ENCODE measurements around the gene EIF3J.

DNA sequence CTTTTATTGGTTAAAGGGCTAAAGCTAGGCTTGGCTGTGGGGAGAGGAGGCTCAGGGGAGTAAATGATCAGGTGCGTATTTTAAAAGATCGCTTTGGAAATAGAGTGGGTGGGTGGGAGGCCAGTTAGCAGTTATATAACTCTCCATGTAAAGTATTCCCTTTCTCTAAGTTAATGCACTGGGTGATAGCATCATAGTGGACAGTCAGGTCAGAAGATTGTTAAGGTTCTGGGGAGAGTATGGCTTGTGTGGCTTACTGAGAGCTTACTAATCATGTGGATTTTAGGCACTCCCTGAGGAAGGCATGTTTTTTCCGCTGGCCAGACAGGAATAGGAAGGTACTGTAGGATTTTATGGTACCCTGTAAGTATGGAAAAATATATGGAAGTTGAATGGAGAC, 6.3 kb upstream of the EIF3J start:
- TF ChIP-seq, protein P1, sequence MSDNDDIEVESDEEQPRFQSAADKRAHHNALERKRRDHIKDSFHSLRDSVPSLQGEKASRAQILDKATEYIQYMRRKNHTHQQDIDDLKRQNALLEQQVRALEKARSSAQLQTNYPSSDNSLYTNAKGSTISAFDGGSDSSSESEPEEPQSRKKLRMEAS (IDR thresholded peaks at IDR 0.05): no peak
- TF ChIP-seq, protein P2, sequence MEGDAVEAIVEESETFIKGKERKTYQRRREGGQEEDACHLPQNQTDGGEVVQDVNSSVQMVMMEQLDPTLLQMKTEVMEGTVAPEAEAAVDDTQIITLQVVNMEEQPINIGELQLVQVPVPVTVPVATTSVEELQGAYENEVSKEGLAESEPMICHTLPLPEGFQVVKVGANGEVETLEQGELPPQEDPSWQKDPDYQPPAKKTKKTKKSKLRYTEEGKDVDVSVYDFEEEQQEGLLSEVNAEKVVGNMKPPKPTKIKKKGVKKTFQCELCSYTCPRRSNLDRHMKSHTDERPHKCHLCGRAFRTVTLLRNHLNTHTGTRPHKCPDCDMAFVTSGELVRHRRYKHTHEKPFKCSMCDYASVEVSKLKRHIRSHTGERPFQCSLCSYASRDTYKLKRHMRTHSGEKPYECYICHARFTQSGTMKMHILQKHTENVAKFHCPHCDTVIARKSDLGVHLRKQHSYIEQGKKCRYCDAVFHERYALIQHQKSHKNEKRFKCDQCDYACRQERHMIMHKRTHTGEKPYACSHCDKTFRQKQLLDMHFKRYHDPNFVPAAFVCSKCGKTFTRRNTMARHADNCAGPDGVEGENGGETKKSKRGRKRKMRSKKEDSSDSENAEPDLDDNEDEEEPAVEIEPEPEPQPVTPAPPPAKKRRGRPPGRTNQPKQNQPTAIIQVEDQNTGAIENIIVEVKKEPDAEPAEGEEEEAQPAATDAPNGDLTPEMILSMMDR (IDR thresholded peaks at IDR 0.05; ENCODE audit: low read depth, low read length, missing input control): no peak
- TF ChIP-seq RAD21 (IDR thresholded peaks at IDR 0.05) (no peak), FOXA1 (IDR thresholded peaks at IDR 0.05) (no peak), GABPA (IDR thresholded peaks at IDR 0.05 in 1 of 2, conservative IDR thresholded peaks at IDR 0.05 in 1 of 2) (no peak), HNF4G (IDR thresholded peaks at IDR 0.05) (no peak), FOXA2 (IDR thresholded peaks at IDR 0.05) (no peak)
- TF ChIP-seq, protein P3, sequence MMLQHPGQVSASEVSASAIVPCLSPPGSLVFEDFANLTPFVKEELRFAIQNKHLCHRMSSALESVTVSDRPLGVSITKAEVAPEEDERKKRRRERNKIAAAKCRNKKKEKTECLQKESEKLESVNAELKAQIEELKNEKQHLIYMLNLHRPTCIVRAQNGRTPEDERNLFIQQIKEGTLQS (IDR thresholded peaks at IDR 0.05): no peak

Measured in liver (tissue), 3 donors.